OCI-LY7 (cell line): Measurements from ENCODE around the gene DUSP14.

ENCODE experiments used
- EZH2phosphoT487 ChIP-seq: fragments of 200-600 bp; sonication (generic); IDR thresholded peaks from 2 replicates; pipeline ENCODE4 v1.6.1; 2018; ENCODE audit warnings: low read depth, borderline replicate concordance, mild to moderate bottlenecking, mixed run types, antibody characterized with exemption, low read length, moderate library complexity, mixed read lengths
- TF ChIP-seq, protein P1 (sequence below): fragments of 200-600 bp; sonication (generic); conservative IDR thresholded peaks from 2 replicates; pipeline ENCODE4 v1.5.1; 2014; ENCODE audit warnings: mild to moderate bottlenecking, antibody characterized with exemption, low read length, moderate library complexity, mixed read lengths

DNA sequence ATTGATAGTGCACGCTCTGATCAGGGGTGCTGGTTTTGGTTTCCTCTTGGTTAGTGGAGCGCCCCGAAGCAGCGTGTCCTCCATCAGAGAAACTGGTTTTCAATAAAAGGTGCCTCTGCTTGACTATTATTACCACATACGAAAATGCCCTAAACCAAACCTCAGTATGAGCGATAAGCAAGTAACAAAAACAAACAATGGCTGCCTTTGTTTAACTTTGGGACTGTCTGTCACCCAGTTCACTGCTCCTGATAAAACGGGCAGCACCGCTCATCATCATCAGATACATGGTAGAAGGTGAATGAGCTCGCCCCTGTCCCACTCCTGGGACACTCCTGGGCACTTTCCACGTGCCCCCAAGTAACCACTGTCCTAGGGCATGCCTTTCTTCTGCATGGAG, 24.0 kb downstream of the DUSP14 start:
- TF ChIP-seq, protein P1, sequence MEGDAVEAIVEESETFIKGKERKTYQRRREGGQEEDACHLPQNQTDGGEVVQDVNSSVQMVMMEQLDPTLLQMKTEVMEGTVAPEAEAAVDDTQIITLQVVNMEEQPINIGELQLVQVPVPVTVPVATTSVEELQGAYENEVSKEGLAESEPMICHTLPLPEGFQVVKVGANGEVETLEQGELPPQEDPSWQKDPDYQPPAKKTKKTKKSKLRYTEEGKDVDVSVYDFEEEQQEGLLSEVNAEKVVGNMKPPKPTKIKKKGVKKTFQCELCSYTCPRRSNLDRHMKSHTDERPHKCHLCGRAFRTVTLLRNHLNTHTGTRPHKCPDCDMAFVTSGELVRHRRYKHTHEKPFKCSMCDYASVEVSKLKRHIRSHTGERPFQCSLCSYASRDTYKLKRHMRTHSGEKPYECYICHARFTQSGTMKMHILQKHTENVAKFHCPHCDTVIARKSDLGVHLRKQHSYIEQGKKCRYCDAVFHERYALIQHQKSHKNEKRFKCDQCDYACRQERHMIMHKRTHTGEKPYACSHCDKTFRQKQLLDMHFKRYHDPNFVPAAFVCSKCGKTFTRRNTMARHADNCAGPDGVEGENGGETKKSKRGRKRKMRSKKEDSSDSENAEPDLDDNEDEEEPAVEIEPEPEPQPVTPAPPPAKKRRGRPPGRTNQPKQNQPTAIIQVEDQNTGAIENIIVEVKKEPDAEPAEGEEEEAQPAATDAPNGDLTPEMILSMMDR, result no peak
- TF ChIP-seq EZH2phosphoT487, result no peak
